ENCODE data around the gene IL1RN. TPM values are rescaled to one million over a fixed set of nuclear protein-coding genes. Genes with fewer than 3 reads are reported as not detected.

Gene IL1RN
- total and polyA plus RNA-seq, 2 of the 13 experiments (the other 11 are each of a cell fraction or from before 2014, with no cell fraction given), result 21.2 to 101 TPM

DNA sequence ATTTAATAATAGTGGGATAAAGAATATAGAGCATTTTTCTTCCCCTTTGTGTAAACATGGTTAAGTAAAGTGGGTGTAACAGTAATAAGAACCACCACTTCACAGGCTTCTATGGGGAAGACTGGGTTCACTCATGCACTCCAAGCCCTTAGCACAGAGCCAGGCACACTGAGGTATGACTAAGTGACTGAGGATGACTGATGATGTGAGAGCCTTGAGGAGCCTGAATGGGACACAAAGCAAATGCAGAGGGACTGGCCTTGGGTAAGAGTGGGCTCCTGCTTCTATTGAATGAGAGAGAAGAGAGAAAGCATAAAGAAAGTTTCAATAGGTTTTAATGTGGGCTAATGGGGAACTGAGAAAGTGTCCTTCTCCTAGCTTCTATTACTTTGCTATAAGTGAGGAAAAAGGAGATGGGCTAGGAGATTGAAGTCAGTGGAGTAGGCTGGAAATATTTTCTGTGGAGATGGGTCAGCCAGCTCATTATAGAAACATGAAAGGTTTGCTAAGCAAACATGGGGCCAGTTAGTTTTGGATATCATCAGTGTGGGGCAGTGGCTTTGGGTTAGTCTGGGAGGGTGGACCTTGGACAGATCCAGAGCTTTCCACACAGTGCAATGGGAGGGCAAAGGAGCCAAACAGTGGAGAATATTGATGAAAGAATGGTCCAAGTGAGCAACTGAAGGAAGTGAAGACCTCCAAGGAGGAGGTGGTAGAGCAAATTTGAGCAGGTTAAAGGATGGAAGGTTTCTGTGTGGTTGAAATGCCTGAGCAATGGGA is 39.0 kb upstream of the IL1RN start (continued):
- TF ChIP-seq REL (CRISPR knock-in tag; conservative IDR thresholded peaks at IDR 0.05), result no peak
- no peak for TF ChIP-seq FOXP1 (IDR thresholded peaks at IDR 0.05)
- TF ChIP-seq FOXP1 (CRISPR knock-in tag; IDR thresholded peaks at IDR 0.05), result peak; percentile 53; the same call in 1 of the 2 replicates
- peak; percentile 75; the same call in 1 of the 2 replicates for TF ChIP-seq SIX1 (CRISPR knock-in tag; IDR thresholded peaks at IDR 0.05; ENCODE audit: borderline replicate concordance)
- peak; percentile 82; the same call in 1 of the 2 replicates for TF ChIP-seq EHMT2 (IDR thresholded peaks at IDR 0.05; ENCODE audit: borderline replicate concordance, low read depth, low read length)
- TF ChIP-seq SRF (IDR thresholded peaks at IDR 0.05; ENCODE audit: low read depth, low read length), result no peak
- TF ChIP-seq SP5 (CRISPR knock-in tag; IDR thresholded peaks at IDR 0.05; ENCODE audit: borderline replicate concordance, low read depth), result peak; percentile 21; the same call in 1 of the 2 replicates
- TF ChIP-seq, protein P1, sequence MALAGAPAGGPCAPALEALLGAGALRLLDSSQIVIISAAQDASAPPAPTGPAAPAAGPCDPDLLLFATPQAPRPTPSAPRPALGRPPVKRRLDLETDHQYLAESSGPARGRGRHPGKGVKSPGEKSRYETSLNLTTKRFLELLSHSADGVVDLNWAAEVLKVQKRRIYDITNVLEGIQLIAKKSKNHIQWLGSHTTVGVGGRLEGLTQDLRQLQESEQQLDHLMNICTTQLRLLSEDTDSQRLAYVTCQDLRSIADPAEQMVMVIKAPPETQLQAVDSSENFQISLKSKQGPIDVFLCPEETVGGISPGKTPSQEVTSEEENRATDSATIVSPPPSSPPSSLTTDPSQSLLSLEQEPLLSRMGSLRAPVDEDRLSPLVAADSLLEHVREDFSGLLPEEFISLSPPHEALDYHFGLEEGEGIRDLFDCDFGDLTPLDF (CRISPR knock-in tag; IDR thresholded peaks at IDR 0.05), result no peak
- no peak for TF ChIP-seq KLF13 (CRISPR knock-in tag; IDR thresholded peaks at IDR 0.05)
- TF ChIP-seq ISX (CRISPR knock-in tag; conservative IDR thresholded peaks at IDR 0.05), result no peak
- no peak for TF ChIP-seq ZNF382 (CRISPR knock-in tag; IDR thresholded peaks at IDR 0.05; ENCODE audit: borderline replicate concordance)
- TF ChIP-seq, protein P2, sequence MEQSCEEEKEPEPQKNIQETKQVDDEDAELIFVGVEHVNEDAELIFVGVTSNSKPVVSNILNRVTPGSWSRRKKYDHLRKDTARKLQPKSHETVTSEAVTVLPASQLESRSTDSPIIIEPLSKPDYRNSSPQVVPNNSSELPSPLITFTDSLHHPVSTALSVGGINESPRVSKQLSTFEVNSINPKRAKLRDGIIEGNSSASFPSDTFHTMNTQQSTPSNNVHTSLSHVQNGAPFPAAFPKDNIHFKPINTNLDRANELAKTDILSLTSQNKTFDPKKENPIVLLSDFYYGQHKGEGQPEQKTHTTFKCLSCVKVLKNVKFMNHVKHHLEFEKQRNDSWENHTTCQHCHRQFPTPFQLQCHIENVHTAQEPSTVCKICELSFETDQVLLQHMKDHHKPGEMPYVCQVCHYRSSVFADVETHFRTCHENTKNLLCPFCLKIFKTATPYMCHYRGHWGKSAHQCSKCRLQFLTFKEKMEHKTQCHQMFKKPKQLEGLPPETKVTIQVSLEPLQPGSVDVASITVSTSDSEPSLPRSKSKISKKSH (CRISPR knock-in tag; IDR thresholded peaks at IDR 0.05; ENCODE audit: borderline replicate concordance), result no peak
- TF ChIP-seq NRL (CRISPR knock-in tag; IDR thresholded peaks at IDR 0.05; ENCODE audit: borderline replicate concordance), result no peak
- TF ChIP-seq LCORL (IDR thresholded peaks at IDR 0.05), result peak; percentile 73; the same call in 1 of the 2 replicates
- TF ChIP-seq LCORL (CRISPR knock-in tag; IDR thresholded peaks at IDR 0.05), result peak; percentile 99
- TF ChIP-seq ZC3H13 (CRISPR knock-in tag; IDR thresholded peaks at IDR 0.05), result no peak
- no peak for TF ChIP-seq ZNF160 (CRISPR knock-in tag; IDR thresholded peaks at IDR 0.05)
- TF ChIP-seq PRPF4 (IDR thresholded peaks at IDR 0.05; ENCODE audit: low read depth, low read length, poor library complexity, severe bottlenecking), result no peak
- no peak for TF ChIP-seq ZNF550 (CRISPR knock-in tag; IDR thresholded peaks at IDR 0.05; ENCODE audit: borderline replicate concordance)
- TF ChIP-seq ZNF276 (CRISPR knock-in tag; IDR thresholded peaks at IDR 0.05; ENCODE audit: low read depth), result no peak
- peak; percentile 99 for TF ChIP-seq ZNF644 (CRISPR knock-in tag; IDR thresholded peaks at IDR 0.05; ENCODE audit: low read depth)
- no peak for TF ChIP-seq TOE1 (CRISPR knock-in tag; IDR thresholded peaks at IDR 0.05)
- TF ChIP-seq PHF8 (CRISPR knock-in tag; IDR thresholded peaks at IDR 0.05), result no peak
- TF ChIP-seq ZSCAN30 (CRISPR knock-in tag; IDR thresholded peaks at IDR 0.05), result no peak; the same call in 1 of the 2 replicates
- peak; percentile 66 for TF ChIP-seq ZNF746 (CRISPR knock-in tag; IDR thresholded peaks at IDR 0.05)
- TF ChIP-seq, protein P3, sequence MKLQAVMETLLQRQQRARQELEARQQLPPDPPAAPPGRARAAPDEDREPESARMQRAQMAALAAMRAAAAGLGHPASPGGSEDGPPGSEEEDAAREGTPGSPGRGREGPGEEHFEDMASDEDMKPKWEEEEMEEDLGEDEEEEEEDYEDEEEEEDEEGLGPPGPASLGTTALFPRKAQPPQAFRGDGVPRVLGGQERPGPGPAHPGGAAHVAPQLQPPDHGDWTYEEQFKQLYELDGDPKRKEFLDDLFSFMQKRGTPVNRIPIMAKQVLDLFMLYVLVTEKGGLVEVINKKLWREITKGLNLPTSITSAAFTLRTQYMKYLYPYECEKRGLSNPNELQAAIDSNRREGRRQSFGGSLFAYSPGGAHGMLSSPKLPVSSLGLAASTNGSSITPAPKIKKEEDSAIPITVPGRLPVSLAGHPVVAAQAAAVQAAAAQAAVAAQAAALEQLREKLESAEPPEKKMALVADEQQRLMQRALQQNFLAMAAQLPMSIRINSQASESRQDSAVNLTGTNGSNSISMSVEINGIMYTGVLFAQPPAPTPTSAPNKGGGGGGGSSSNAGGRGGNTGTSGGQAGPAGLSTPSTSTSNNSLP (IDR thresholded peaks at IDR 0.05; ENCODE audit: low read depth, low read length), result 0 out of 2 replicates have a peak, but pooled peaks have one; percentile 47
